Measurements from ENCODE around the gene CLEC4A. TPM values are rescaled to one million over a fixed set of nuclear protein-coding genes. Genes with fewer than 3 reads are reported as not detected.
"Not testable (repeated sequence)": the region's sequence is repeated elsewhere in the genome, so short reads cannot be mapped to it uniquely, and the experiment has no call there.

CLEC4A gene
- total RNA-seq, 2 experiments from 2014 or later: 0.19 TPM; not detected in 1

DNA sequence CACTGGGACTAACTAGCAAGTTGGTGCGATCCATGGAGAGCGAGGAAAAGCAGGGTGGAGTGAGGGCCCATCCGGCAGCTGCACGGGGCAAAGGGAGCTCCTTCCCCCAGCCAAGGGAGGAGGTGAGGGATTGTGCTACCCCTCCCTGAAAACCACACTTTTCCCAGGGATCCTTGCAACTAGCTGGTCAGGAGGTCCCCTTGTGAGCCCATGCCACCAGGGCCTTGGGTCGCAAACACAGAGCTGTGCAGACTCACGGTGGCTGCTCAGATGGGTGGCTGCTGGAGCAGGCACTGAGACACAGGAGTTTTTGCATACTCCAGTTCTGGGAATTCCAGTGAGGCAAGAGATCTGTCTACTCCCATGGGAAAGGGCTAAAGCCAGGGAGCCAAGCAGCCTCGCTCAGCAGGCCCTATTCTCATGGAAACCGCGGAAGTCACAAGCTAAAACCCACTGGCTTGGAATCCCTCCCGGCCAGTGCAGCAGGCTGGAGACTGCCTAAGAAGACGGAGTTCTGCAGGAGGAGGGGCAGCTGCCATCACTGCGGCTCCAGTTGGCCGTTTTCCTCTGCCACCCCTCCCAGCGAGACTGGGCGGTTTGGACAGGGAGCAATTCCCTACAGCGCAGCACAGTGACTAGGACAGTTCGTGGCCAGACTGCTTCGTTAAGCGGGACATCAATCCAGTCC is 22.5 kb downstream of the CLEC4A start:
- ChIA-PET CTCF (no interaction called here), POLR2A (no interaction called here)
- H3K36me3 Mint-ChIP-seq (ENCODE audit: low read depth): no peaks in the 10 kb centered on the region

GRCh38 chr12:8146442-8146771 is 23.0 kb downstream of the CLEC4A start:
- Mint-ChIP-seq H3K9me3 (peaks cover 10% of the 10 kb centered on the region), H3K36me3 (ENCODE audit: low read depth) (no peaks in the 10 kb centered on the region), H3K27ac (no peak overlapping the region), H3K4me3 (no peak overlapping the region), H3K27me3 (peaks cover 48% of the 10 kb centered on the region), H3K4me1 (no peaks in the 10 kb centered on the region)
- DNase-seq: no peak
- ChIA-PET CTCF (no interaction called here), POLR2A (no interaction called here)

More for the DNA sequence above, 22.5 kb downstream of the CLEC4A start:
- peaks cover 10% of the 10 kb centered on the region for H3K9me3 Mint-ChIP-seq
- H3K27me3 Mint-ChIP-seq: peaks cover 43% of the 10 kb centered on the region
- no peak for DNase-seq
- H3K27ac Mint-ChIP-seq: no peak overlapping the region
- H3K4me1 Mint-ChIP-seq: no peaks in the 10 kb centered on the region
- H3K4me3 Mint-ChIP-seq: no peak overlapping the region

GRCh38 chr12:8154526-8154925 is 31.1 kb downstream of the CLEC4A start:
- POLR2A ChIA-PET: no interaction called here
- Mint-ChIP-seq H3K4me1 (peaks cover 24% of the 10 kb centered on the region), H3K4me3 (no peak overlapping the region), H3K36me3 (ENCODE audit: low read depth) (peaks cover 4% of the 10 kb centered on the region), H3K27ac (peak overlapping the region; percentile 71), H3K27me3 (peaks cover 54% of the 10 kb centered on the region), H3K9me3 (no peaks in the 10 kb centered on the region)
- CTCF ChIA-PET: no interaction called here
- DNase-seq: peak; percentile 43

DNA sequence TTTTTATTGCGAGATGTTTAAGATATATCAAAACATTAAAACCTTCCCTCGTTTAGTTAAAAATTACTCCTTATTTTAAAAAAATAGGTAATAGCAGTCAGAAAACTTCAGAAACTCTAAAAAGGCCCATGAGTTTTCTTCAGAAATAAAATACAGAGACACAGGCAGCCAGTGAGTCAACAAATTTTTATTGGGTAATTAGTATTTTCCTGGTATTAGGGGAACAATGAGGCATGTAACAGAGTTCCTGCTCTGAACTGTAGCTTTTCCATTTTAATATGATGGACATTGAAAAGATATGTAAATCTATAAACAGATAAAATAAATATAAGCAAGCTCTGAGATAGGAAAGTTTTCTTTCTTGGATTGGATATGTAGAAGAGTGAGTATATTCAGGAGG is 33.0 kb downstream of the CLEC4A start:
- no peak for DNase-seq
- no peak overlapping the region for H3K4me3 Mint-ChIP-seq
- peaks cover 4% of the 10 kb centered on the region for H3K36me3 Mint-ChIP-seq (ENCODE audit: low read depth)
- peaks cover 24% of the 10 kb centered on the region for H3K4me1 Mint-ChIP-seq
- CTCF ChIA-PET: no interaction called here
- peaks cover 55% of the 10 kb centered on the region for H3K27me3 Mint-ChIP-seq
- H3K27ac Mint-ChIP-seq: no peak overlapping the region
- no peaks in the 10 kb centered on the region for H3K9me3 Mint-ChIP-seq
- POLR2A ChIA-PET: no interaction called here

DNA sequence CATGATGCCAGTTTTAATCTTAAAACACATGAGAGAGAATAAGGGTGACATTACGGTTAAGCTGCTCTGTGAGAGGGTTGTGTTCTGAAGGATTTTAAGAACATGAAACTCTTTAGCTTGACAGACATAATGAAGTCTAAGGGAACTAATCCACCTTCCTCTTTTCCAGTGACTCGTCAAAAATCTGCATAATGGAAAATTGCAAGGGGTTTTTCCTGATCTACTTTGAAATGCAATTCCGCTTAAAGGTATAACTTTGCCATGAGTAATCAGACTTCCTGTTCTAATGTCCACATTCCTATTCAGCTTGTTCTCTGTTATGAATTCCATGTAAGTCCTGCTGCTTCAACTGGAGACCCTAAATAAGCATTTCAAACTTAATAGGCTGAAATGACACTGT is 33.4 kb downstream of the CLEC4A start, which contains the start of gene ZNF705A:
Gene ZNF705A, plus strand, starts transcription at position 171 of the 400 bp plus-strand sequence. CDS start 15,611 bp downstream, outside the sequence.
- H3K36me3 Mint-ChIP-seq (ENCODE audit: low read depth): peaks cover 4% of the 10 kb centered on the region
- peaks cover 51% of the 10 kb centered on the region for H3K27me3 Mint-ChIP-seq
- H3K27ac Mint-ChIP-seq: no peak within 1 kb of the TSS
- ChIA-PET POLR2A (no interaction called here), CTCF (no interaction called here)
- no peaks in the 10 kb centered on the region for H3K9me3 Mint-ChIP-seq
- H3K4me1 Mint-ChIP-seq: peaks cover 29% of the 10 kb centered on the region
- DNase-seq: no peak
- H3K4me3 Mint-ChIP-seq: no peak within 1 kb of the TSS

DNA sequence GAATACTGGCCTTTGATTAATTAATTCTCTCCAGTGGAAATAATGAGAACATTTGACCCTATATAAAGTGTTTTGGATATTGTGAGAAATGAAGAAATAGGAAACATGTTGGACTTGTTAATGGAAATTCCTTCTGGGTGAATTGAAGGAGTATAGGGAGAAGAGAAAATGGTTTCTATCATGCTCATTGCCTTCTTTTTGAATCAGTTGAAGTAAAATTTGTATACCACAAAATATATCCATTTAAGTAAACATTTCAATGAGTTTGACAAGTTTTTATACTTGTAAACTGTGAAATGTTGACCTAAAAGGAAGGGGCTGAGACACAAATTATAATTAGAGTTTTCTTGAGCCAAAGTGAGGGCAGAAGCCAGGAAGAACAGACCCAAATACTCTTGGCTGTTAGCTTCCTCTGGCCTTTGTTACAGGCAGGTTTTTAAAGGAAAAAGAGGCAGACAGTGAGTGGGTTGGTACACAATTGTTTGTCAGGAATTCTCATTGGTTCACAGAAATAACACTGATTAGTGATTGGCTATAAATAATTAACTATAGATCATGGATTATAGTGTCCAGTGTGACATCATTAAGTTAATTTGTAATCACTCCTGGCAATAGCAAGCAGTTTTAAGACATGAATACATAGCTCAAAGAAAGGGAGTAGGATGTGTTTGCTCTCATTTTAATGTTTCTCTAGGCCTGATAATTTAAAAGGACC is 34.2 kb downstream of the CLEC4A start:
- H3K9me3 Mint-ChIP-seq: no peaks in the 10 kb centered on the region
- peaks cover 34% of the 10 kb centered on the region for H3K4me1 Mint-ChIP-seq
- H3K4me3 Mint-ChIP-seq: no peak overlapping the region
- ChIA-PET CTCF (no interaction called here), POLR2A (no interaction called here)
- H3K36me3 Mint-ChIP-seq (ENCODE audit: low read depth): peaks cover 4% of the 10 kb centered on the region
- no peak overlapping the region for H3K27ac Mint-ChIP-seq
- no peak for DNase-seq
- peaks cover 46% of the 10 kb centered on the region for H3K27me3 Mint-ChIP-seq

DNA sequence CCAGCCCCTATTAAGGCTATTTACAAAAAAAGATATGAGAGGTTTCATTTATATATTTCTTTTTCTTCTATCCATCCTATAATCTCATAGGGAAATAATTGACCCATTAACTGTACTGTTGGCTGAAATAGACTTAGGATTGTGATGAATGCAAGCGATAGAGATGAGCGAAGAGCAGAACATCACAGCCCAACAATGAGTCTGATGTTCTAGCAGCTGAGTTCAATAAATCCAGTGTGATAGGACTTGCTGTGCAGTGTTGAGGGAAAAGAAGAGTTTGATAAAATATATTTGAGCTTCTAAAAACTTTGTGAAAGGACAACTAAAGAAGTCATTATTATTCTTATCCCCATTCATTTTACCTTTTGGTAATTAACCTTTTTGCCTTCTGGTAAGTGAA is 49.5 kb downstream of the CLEC4A start:
- CTCF ChIA-PET; H3K27ac Mint-ChIP-seq; H3K4me3 Mint-ChIP-seq; DNase-seq; H3K4me1 Mint-ChIP-seq; POLR2A ChIA-PET; H3K27me3 Mint-ChIP-seq; H3K36me3 Mint-ChIP-seq (ENCODE audit: low read depth); H3K9me3 Mint-ChIP-seq: not testable (repeated sequence)

DNA sequence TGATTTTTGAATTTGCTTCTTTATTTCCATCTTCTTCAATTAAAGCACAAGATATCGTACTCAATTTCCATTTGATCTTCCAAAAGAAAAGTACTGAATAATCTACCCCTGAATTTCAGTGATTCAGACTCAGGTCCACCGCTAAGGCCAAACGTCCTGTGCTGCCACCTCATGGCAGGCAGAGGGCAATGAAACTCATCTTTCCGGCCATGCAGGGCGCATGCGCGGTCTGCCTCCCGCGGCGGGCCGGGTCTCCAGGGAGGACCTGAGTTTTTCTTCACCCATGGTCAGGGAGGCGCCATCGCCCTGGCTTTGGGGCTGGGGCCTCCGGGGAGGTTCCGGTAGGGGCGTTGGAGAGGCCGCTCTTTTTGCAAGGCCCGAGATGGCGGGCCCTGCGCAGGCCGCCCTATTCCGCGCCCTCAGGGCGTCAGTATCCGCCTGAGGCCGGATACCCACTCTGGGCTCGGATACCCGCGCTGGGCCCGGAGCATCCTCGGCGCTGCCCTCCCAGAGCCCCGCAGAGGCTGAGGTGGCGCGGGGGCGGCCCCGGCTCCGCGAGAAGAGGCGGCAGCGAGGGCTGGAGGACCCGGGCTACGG is 56.7 kb downstream of the CLEC4A start:
- H3K36me3 Mint-ChIP-seq (ENCODE audit: low read depth); H3K27me3 Mint-ChIP-seq; POLR2A ChIA-PET; H3K9me3 Mint-ChIP-seq: not testable (repeated sequence)
- Mint-ChIP-seq H3K4me1 (peaks cover 14% of the 10 kb centered on the region), H3K4me3 (peak overlapping the region; percentile 79), H3K27ac (peak overlapping the region; percentile 90)
- CTCF ChIA-PET: interaction anchor here (0.9 kb wide), 1 partner anchor 72 kb away, joined by 3 read pairs; no protein-coding TSS in a partner anchor
- peak; percentile 77 for DNase-seq

DNA sequence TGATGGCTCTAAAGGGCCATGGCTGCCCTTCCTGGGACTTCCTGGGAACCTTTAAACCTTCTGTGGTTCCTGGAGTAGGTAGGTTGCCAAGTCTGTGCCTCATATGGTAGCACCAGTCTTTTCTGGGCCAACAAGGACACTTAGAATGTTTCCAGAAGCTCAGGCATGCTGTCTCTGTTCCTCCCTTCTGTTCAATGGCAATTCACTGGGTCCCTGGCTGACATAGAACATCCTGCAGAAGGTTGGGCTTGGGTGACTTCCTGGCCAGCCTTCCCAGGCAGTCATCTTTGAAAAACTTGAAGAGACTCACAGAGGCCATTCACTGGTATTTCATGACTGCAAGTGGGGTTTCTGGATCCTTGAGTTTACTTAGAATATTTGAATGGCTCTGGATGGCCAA is 57.9 kb downstream of the CLEC4A start:
- POLR2A ChIA-PET; H3K9me3 Mint-ChIP-seq; H3K36me3 Mint-ChIP-seq (ENCODE audit: low read depth); CTCF ChIA-PET; H3K27me3 Mint-ChIP-seq; DNase-seq: not testable (repeated sequence)
- Mint-ChIP-seq H3K4me3 (peak overlapping the region; percentile 65), H3K4me1 (peaks cover 14% of the 10 kb centered on the region), H3K27ac (peak overlapping the region; percentile 80)

DNA sequence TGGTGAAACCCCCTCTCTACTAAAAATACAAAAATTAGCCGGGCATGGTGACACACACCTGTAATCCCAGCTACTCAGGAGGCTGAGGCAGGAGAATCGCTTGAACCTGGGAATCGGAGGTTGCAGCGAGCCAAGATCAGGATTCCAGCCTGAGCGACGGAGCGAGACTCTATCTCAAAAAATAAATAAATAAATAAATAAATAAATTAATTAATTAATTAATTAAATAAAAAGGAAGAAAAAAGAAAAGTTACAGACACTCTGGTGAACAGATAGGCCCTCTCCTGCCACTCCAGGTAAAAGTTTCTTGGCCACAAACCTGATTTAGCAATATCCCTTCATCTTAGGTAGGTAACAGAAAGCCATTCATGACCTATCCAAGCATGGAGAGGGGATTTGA is 59.5 kb downstream of the CLEC4A start:
- CTCF ChIA-PET; H3K36me3 Mint-ChIP-seq (ENCODE audit: low read depth); H3K27me3 Mint-ChIP-seq; H3K4me3 Mint-ChIP-seq; H3K27ac Mint-ChIP-seq; H3K9me3 Mint-ChIP-seq; POLR2A ChIA-PET; DNase-seq: not testable (repeated sequence)
- peaks cover 14% of the 10 kb centered on the region for H3K4me1 Mint-ChIP-seq

GRCh38 chr12:8183346-8183745 is 59.9 kb downstream of the CLEC4A start:
- H3K27me3 Mint-ChIP-seq; H3K36me3 Mint-ChIP-seq (ENCODE audit: low read depth); H3K27ac Mint-ChIP-seq; H3K9me3 Mint-ChIP-seq; CTCF ChIA-PET; POLR2A ChIA-PET; DNase-seq; H3K4me3 Mint-ChIP-seq: not testable (repeated sequence)
- peaks cover 14% of the 10 kb centered on the region for H3K4me1 Mint-ChIP-seq

GRCh38 chr12:8184206-8184605 is 60.8 kb downstream of the CLEC4A start:
- H3K27me3 Mint-ChIP-seq; H3K9me3 Mint-ChIP-seq; CTCF ChIA-PET; H3K36me3 Mint-ChIP-seq (ENCODE audit: low read depth); DNase-seq; H3K4me3 Mint-ChIP-seq; POLR2A ChIA-PET; H3K27ac Mint-ChIP-seq: not testable (repeated sequence)
- peaks cover 14% of the 10 kb centered on the region for H3K4me1 Mint-ChIP-seq

DNA sequence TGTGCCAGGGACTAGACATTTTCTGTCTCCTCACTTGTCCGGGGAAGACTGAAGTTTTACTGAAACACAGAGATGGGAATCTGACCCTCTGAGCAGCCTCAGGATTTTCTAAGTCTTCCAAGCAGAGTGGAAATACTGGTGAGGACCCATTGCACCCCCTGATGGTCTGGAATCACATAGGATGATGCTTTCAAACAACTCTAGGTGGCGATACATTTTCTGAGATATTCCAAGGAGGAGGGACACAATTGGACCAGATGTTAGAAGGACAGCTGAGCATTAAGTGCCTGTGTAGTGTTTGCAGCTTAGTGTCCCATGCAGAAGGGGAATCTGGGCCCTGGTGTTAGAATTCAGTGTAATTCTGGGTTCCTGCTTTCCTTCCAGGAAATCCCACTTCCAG is 64.7 kb downstream of the CLEC4A start:
- CTCF ChIA-PET; H3K36me3 Mint-ChIP-seq (ENCODE audit: low read depth); H3K27me3 Mint-ChIP-seq; H3K4me1 Mint-ChIP-seq; H3K9me3 Mint-ChIP-seq; H3K27ac Mint-ChIP-seq; H3K4me3 Mint-ChIP-seq; POLR2A ChIA-PET; DNase-seq: not testable (repeated sequence)
